ENCODE data around the gene ERBB4. TPM values are rescaled to one million over a fixed set of nuclear protein-coding genes. Genes with fewer than 3 reads are reported as not detected.

The ERBB4 gene
- total RNA-seq, 1 donor from 2014 or later = 2.2 TPM

GRCh38 chr2:211868996-211869533 lies 669.5 kb downstream of the ERBB4 start:
- no peak for DNase-seq (ENCODE audit: low read depth)
- H3K4me3 ChIP-seq (ENCODE audit: low read depth, low read length) = no peak overlapping the region
- no peak for TF ChIP-seq CTCF (conservative IDR thresholded peaks at IDR 0.05; ENCODE audit: low read depth, low read length)

GRCh38 chr2:211867845-211868451 lies 670.7 kb downstream of the ERBB4 start:
- no peak for DNase-seq (ENCODE audit: low read depth)

GRCh38 chr2:211864328-211864727 lies 674.3 kb downstream of the ERBB4 start:
- no peak for TF ChIP-seq CTCF (conservative IDR thresholded peaks at IDR 0.05; ENCODE audit: low read depth, low read length)
- no peak for DNase-seq (ENCODE audit: low read depth)
- H3K4me3 ChIP-seq (ENCODE audit: low read depth, low read length) = no peak overlapping the region

More at GRCh38 chr2:211867845-211868451, 670.7 kb downstream of the ERBB4 start:
- no peak overlapping the region for H3K4me3 ChIP-seq (ENCODE audit: low read depth, low read length)
- no peak for TF ChIP-seq CTCF (conservative IDR thresholded peaks at IDR 0.05; ENCODE audit: low read depth, low read length)

DNA sequence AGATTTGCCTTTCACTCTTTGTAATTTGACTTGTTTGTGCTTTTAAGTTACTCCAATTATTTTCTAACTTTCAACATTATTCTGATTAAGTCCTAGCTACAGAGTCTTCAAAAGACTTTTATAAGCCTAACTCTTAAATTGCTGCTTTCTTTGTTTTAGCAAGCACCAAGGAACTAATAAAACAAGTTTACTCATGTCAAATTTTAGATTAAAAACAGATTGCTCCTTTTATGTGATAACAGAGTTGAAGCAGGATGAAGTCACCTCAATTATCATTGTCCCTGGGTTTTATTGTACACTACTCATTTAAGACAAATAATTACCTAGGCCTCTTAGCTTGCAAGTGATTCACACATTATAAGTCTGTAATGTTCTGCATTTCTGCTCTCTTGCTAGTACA lies 678.4 kb downstream of the ERBB4 start:
- DNase-seq (ENCODE audit: low read depth) = no peak
- H3K4me3 ChIP-seq (ENCODE audit: low read depth, low read length) = no peak overlapping the region
- no peak for TF ChIP-seq CTCF (conservative IDR thresholded peaks at IDR 0.05; ENCODE audit: low read depth, low read length)

DNA sequence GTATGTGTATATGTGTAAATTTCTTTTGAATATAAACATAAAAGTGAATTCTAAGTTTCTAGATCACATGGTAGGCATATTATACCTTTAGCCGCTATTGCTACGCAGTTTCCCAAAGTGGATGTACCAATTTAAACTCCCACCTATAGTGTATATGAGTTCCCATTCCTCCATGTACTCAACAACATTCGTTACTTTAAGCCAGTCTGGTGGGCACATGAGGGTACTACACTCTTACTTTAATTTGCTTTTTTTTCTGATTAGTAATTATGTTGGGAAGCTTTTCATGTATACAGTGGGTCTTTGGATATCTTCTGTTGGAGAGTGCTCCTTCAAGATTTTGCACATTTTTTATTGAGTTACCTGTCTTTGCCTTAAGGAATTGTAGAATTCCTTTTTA lies 683.8 kb downstream of the ERBB4 start:
- no peak for DNase-seq (ENCODE audit: low read depth)
- no peak overlapping the region for H3K4me3 ChIP-seq (ENCODE audit: low read depth, low read length)
- no peak for TF ChIP-seq CTCF (conservative IDR thresholded peaks at IDR 0.05; ENCODE audit: low read depth, low read length)

- no peak for TF ChIP-seq CTCF (conservative IDR thresholded peaks at IDR 0.05; ENCODE audit: low read depth, low read length)
- no peak for DNase-seq (ENCODE audit: low read depth)
- no peak overlapping the region for H3K4me3 ChIP-seq (ENCODE audit: low read depth, low read length)
Measured at GRCh38 chr2:211846714-211847113, 691.9 kb downstream of the ERBB4 start.

- no peak overlapping the region for H3K4me3 ChIP-seq (ENCODE audit: low read depth, low read length)
- DNase-seq (ENCODE audit: low read depth) = no peak
- TF ChIP-seq CTCF (conservative IDR thresholded peaks at IDR 0.05; ENCODE audit: low read depth, low read length) = no peak
Measured at GRCh38 chr2:211846036-211846400, 692.6 kb downstream of the ERBB4 start.
